GM12891 (cell line): ENCODE data around the gene TSC22D1.

Experiments
- PAX5 ChIP-seq: IDR thresholded peaks from 2 replicates; pipeline ENCODE4 v1.6.1; 2011; ENCODE audit warnings: low read length, moderate library complexity, mild to moderate bottlenecking; ENCODE audit not compliant: insufficient read depth, severe bottlenecking
- POLR2A ChIP-seq: IDR thresholded peaks from 2 replicates; pipeline ENCODE4 v1.6.1; 2011; ENCODE audit warnings: low read depth, low read length, control low read depth
- POLR2AphosphoS5 ChIP-seq: IDR thresholded peaks from 2 replicates; pipeline ENCODE4 v1.6.1; 2011; ENCODE audit warnings: low read depth, low read length, control low read depth
- POU2F2 ChIP-seq: IDR thresholded peaks from 2 replicates; pipeline ENCODE4 v1.6.1; 2011; ENCODE audit warnings: low read depth, mild to moderate bottlenecking, control low read depth, low read length, moderate library complexity
- SPI1 ChIP-seq: IDR thresholded peaks from 2 replicates; pipeline ENCODE4 v1.6.1; 2011; ENCODE audit warnings: low read depth, low read length, control low read depth
- TAF1 ChIP-seq: IDR thresholded peaks from 2 replicates; pipeline ENCODE4 v1.6.1; 2011; ENCODE audit warnings: low read depth, low read length, control low read depth

- TF ChIP-seq POLR2A = no peak
- TF ChIP-seq POLR2AphosphoS5 = no peak
- no peak for TF ChIP-seq TAF1
- TF ChIP-seq SPI1 = no peak
- TF ChIP-seq POU2F2 = no peak
- no peak for TF ChIP-seq PAX5
Observed at GRCh38 chr13:44401577-44401976, 174.6 kb downstream of the TSC22D1 start.
